Stimulated activated CD8-positive, alpha-beta memory T cell treated with anti-CD3 and anti-CD28 coated beads, Interleukin-12 subunit alpha, Interleukin-12 subunit beta, amount 100 ng/mL, for 24 hours (primary cell): ENCODE results near the gene SAFB2.

ENCODE experiments used
- DNase-seq: peaks from one replicate; pipeline ENCODE4 v3.0.0-alpha.2; 2020; ENCODE audit errors: extremely low read depth

Gene SAFB2

DNA sequence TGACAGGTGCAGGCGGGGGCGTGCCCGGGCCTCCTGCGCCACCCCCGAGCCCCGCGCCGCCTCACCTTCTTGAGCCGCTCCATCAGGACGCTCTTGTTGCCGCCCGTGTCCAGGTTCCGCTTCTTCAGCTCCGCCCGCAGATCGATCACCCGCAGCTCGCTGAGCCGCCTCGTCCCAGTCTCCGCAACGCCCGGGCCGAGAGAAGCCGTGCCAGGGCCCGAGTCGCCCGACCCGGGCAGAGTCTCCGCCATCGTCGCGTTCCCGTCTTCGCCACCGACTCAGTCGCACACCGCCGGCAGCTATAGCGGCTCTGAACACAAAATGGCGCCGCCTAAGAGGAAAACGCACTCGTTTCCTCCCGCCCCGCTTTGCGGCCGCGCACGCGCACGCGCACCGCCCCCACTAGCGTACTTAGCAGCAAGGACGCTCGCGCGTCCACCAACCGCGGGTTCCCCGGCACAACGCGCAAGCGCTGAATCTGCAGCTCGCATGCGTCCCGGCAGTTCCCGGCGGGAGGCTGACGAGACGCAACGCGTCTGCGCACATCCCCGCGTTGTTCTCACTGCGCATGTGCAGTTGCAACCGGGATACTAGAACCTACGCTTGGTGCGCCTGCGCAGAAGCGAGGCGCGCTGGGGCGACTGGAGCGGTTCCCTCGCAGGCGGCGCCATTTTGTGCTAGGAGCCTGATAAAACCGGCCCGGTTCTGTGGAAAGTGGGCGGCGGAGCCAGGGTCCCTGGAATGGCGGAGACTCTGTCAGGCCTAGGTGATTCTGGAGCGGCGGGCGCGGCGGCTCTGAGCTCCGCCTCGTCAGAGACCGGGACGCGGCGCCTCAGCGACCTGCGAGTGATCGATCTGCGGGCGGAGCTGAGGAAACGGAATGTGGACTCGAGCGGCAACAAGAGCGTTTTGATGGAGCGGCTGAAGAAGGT, at the start of gene SAFB2, which contains the start of gene SAFB:
SAFB2 (minus strand) TSS at position 312 of the 932 bp plus-strand sequence; CDS start at position 251, 61 bp downstream.
SAFB (plus strand) TSS at position 619 of the 932 bp plus-strand sequence; CDS start at position 742, 123 bp downstream.
- DNase-seq = peak; percentile 99

DNA sequence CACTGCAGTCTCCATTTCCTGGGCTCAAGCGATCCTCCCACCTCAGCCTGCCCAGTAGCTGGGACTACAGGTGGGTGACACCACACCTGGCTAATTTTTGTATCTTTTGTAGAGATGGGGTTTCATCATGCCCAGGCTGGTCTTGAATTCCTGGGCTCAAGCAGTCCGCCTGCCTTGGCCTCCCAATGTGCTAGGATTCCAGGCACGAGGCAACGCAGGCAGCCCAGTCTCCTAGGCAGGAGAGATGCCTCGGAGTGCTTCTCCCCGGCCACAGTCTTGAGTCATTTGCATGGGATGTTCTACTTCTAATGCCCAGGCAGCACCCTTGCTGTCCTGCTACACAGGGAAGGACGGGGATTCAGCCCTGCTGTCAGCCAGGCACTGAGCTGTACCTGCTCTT, 49.0 kb upstream of the SAFB2 start:
- no peak for DNase-seq

DNA sequence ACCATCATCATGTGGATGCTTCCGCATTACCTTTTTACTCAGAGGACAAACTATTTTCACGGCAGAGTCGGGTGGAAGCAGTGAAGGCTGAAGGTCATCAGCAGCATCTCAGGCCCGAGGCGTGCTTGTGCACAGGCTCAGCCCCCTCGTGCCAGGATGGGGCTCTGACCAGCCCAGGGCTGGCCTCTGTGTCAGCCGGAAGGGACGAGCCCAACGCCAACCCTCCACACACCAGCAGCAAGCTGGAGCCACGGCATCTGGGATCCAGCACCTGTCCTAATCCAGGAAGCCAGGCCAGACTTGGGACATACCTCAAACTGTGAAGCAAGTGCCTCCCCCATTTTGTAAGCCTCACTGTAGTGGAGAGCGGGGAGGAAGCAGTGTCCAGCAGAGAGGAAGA, 46.6 kb upstream of the SAFB2 start:
- no peak for DNase-seq

DNA sequence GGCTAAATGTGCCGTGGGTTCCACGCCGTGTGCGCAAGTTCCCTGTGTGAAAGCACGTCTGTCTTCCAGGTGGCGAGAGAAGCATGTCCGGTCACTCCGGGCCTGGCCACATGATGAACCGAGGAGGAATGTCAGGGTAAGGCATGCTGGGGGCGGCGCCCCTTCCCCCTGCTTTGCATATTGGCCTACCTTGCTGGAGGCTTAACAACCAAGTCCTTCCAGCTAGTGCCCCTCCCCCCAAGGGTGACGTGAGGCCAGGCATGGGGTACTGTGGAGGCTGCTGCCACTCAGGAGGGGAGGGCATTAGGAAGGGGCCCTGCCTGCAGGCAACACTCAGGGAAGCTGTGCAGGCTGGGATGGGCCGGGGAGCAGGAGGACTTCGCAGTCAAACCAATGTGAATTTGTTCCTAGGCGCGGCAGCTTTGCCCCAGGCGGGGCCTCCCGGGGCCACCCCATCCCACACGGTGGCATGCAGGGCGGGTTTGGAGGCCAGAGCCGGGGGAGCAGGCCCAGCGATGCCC, 45.2 kb upstream of the SAFB2 start:
- DNase-seq = no peak

DNA sequence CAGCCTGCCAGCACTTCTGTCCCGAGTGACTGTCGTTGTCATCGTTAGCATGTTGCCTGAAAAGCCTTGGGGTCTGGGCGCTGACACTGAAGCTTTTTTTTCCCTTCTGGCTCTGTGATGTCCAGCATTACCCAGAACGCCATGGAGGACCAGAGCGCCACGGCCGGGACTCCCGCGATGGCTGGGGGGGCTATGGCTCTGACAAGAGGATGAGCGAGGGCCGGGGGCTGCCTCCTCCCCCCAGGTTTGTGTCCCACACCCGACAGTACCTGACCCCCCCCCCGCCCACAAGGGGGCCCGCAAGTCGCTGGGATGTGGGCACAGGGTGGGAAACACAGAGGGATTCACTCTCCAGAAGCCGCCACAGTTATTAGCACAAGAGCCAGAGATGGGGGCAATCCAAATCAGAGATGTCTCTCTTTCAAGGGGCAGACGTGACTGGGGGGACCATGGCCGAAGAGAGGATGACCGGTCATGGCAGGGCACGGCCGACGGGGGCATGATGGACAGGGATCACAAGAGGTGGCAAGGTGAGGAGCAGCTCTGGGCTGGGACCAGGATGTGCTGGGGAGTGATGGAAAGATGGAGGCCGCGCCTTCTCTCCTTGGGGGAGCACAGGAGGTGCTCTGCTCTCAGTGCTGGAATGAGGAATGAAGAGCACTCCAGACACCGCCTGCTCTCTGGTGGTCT, 44.5 kb upstream of the SAFB2 start:
- DNase-seq = no peak

DNA sequence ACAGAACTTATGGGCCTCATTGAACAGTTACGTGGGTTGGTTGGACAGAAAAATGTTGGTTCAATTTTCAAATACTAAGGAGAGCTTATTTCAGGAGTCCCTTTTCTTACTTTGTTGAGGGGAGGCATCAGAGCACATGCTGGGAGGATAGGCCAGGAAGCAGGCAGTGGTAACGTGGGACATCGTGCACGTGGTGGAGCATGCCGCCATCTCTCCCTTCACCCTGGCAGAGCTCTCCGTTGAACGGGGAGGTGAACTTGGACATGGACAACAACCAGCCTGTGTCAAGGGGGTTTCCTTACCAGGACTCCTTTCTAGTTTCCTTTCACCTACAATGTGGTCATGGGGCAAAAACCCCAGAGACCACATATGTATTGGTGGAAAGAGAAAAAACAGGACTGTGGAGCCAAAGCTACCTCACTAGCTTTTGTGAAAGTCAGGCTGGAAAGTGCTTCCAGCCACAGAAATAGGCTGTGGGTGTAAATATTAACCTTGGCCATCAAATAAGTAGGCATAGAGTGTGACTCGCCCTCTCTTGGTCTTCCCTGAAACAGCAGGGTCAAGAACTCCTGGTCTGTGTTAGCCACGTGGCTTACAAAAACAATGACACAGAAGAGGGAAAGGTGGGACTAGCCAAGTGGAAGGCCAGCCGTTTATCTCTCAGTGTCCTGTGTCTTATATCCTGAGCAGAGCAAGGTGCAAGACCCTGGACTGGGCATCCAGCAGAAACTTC, 43.4 kb upstream of the SAFB2 start:
- no peak for DNase-seq

DNA sequence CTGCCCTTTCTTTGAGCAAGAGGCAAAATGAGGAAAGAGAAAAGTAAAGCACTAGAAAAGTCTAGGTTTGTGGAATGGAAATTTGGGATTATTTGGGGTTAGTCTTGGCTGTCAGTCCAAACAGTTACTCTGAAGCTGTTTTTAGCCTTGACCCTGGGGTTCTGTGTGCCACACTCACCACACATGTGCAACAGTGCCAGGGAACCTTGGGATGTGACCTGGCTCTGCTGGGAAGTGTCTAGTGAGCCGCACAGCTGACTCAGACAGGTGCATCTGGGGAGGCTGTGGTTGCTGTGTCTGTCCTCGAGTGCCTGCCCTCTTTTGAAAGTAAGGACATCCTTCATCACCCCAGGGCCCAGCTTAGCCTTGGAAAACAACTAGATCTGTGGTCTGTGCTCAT, 41.9 kb upstream of the SAFB2 start:
- no peak for DNase-seq

DNA sequence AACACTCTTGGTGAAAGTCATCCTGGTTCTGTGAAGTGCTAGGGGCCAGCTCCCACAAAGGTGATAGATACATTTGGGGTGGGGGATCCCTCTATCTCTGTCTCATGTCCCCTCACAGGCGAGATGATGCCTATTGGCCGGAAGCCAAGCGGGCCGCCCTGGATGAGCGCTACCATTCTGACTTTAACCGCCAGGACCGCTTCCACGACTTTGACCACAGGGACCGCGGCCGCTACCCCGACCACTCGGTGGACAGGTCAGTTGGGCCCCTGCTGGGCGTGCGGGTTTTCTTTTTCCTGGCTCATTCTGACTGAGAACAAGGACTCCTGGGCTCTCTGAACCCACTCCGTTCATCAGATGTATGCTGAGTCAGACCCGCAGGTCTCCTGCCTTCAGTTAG, 41.3 kb upstream of the SAFB2 start:
- no peak for DNase-seq

DNA sequence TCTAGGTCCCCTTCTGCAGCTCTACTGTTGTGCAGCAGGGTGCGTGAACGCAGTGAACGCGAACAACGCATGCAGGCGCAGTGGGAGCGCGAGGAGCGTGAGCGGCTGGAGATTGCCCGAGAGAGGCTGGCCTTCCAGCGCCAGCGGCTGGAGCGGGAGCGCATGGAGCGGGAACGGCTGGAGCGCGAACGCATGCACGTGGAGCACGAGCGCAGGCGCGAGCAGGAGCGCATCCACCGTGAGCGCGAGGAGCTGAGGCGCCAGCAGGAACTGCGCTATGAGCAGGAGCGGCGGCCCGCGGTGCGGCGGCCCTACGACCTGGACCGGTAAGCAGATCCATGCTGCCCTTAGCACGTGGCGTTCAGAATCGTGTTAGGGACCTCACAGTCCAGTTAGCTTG, 38.9 kb upstream of the SAFB2 start:
- no peak for DNase-seq

DNA sequence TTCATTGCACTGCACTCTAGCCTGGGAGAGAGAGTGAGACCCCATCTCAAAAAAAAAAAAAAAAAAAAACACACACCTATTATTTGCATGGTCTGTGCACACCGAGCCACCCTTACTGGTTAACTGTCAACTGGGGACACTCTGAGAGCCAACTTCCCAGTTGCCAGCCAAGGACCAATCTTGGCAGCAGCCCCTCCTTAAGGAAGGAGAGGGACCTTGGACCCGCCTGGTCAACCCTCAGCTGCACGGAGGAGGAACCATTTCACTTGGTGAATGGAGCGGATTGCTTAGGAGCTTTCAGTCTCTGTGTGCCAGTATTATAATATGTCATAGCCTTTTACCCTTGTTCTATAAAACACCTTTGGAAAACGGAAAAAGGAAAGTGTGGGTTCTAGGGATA, 32.8 kb upstream of the SAFB2 start:
- no peak for DNase-seq

DNA sequence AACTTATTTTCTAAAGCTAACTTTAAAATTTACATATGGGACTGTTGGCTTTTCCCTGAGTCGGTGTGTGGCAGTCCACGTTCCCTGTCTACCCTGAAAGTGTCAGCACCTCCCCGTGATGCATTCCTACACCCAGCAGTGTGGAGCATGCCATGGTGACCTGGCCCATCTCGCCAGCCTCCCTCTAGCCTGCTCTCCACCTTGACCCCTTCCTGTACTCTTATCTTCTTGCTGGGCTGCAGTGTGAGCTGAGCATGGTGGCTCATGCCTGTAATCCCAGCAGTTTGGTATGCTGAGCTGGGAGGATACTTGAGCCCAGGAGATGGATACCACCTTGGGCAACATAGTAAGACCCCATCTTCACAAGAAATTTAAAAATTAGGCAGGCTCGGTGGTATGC, 32.4 kb upstream of the SAFB2 start:
- no peak for DNase-seq

DNA sequence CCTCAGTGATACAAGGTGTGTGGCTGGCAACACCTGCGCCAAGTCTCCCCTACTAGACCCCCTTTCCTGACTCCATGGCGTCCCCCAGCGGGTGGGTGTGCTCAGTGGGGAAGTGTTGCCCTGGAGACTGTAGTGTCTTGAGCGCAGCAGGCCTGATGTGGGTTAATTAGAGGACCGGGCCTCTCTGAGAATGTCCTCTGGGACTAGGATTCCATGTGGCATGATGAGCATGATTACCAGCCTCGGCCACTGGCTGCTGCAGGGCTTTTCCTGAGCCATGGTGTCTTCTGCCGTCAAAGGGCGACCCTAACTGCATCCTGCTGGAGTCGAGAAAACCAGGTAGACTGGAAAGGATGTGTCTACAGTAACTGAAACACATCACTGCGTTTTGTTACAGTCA, 29.7 kb upstream of the SAFB2 start:
- no peak for DNase-seq

DNA sequence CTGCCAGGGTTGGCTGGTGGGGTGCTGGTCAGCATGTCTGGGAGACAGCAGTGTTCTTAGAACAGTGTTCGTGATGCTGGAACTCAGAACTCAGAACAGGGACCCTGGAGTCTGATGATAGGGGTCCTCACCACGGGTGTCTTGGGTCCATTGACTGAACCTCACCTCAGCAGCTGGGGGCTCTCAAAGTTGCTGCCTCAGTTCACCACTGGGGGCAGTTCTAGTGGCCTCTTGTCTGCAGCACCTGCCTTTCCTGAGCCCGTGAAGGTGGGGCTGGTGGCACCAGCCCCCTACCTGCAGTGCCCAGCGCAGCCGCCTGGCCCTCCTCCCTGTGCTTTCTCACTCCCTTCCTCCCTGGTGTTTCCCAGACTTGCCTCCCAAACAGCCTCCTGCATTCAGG, 28.8 kb upstream of the SAFB2 start:
- DNase-seq = no peak

DNA sequence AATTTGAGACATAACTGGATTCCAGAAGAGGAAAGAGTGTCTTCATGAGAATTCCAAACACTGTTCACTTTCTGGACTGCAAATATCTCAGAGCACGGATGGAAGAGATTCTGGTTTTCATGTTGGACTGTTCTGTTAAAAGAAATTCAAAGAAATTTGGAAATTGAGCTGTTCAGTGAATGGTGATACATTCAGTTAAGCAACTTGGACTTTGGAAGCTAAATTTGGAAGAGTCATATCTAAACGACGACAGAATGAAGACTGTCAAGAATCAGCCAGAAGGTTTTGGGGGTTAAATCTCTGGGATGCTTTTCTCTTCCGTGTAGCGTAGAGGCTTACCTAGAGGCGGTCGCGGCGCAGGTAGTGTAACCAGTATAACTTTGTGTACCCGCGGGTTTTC, 25.9 kb upstream of the SAFB2 start:
- no peak for DNase-seq

DNA sequence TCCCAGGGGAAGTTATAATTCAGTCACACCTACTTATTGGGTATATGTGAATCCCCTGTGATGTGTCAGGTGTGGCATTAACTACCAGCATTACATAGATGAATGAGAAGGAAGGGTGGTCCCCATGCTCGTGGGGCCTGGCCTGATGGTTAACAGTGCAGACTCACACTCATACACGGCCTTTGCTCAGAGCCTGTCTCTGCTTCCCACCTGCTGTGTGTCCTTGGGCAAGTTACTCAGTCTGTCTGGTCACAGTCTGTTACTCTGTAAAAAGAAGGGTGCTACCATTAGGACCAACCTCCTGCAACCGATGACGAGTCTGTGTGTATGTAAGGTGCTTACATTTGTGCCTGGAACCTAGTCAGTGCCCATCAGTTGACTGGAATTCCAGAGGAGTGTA, 24.1 kb upstream of the SAFB2 start:
- DNase-seq = no peak

DNA sequence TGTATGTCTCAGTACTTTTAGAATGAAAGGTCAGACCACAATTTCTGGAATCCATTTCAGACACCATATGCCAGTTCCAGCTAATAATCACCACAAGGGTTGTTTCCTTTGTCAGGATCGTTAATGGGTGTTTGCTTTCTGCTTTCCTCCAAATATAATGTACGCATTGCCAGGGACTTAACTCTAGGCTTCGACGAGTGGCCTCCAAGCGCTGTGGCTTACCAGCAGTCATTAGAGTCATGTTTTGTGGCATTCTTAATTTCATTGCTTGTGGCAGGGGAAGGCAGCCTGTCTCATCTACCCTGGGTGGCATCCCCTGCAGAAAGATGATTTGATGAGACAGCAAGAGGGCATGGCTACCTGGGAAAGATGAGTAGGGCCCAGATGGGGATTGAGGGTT, 22.8 kb upstream of the SAFB2 start:
- DNase-seq = no peak

DNA sequence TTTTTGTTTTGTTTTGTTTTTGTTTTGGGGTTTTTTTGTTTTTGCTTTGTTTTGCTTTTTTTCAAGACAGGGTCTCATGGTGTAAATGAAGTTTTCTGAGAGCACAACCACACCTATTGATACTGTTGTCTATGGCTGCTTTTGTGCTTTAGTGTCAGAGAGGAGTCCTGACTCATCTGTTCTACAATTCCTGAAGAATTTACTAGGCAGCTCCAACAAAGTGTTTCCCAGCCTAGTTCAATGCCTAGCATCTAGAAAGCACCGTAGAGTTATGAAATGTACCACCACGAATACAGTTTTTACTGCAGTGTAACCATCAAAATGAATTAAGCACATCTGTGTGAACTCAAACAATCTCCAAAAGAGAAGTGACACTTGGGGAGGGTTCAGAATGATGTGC, 21.5 kb upstream of the SAFB2 start:
- no peak for DNase-seq

DNA sequence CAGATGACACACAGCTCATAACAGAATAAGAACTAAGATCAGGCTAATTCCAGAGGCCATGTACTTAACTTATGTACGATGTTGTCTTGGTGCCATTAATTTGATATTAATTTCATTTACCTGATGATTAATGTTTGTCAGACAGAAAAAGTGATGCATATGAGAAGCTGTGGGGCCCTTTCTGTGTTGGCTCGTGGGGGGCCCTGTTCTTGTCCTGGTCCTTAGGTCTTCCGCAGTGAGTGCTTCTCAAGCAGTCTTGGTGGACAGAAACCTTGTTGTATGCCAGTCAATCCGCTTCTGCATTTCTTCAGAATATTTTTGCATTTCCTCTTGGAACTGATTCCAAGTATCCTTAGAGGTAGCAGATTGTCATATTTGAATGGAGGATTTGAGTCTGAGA, 20.5 kb upstream of the SAFB2 start:
- DNase-seq = no peak

DNA sequence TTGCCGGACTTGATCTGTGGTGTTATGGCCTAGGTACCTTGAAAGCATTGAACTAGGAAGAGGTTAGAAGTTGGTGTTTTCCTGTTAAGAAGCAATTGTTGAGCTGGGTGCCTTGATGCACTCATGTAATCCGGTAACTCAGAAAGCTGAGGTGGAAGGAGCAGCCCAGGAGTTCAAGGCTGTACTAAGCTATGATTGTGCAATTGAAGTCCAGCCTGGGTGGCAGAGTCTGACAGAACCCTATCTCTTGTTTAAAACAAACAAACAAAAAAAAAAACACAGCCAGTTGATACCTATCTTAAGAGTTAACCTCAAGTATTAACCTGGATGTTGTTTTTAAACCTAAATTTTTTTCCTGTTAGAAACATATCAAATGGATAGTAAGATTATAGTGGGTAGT, 19.6 kb upstream of the SAFB2 start:
- DNase-seq = no peak

DNA sequence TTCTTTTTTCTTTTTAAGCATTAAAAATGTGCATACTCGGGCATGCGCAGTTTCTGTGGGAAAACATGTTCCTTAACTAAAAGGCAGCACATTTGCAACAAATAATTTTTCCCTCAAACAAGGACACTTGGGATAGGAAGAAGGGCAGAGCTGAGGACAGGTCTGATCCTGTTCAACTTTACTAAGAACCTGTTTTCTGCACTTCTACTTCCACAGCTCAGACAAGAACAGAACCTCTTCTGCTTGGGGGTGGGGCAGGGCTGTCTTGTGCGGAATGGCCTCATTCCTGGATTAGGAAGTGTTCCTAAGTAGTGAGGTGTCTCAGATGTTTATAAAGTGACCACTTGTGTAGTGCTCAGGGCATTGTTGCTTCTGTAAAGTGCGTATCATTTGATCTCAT, 18.6 kb upstream of the SAFB2 start:
- no peak for DNase-seq

DNA sequence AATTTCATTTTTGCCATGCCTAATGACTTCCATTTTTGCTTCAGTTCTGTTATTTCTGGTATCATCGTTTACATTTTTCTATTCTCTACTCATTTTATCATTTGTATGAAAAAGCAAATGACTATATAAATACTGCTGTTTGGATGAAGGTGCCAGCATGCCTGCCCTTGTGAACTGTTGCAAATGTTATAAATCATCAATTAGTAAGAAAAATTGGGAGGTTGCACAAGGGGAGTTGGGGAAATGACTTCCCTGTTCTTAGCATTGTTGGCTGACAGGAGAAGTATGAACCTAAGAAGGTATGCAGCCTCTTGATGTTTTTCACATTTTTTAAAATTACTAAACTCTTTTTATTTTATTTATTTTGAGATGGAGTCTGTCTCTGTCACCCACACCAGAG, 15.4 kb upstream of the SAFB2 start:
- DNase-seq = no peak

DNA sequence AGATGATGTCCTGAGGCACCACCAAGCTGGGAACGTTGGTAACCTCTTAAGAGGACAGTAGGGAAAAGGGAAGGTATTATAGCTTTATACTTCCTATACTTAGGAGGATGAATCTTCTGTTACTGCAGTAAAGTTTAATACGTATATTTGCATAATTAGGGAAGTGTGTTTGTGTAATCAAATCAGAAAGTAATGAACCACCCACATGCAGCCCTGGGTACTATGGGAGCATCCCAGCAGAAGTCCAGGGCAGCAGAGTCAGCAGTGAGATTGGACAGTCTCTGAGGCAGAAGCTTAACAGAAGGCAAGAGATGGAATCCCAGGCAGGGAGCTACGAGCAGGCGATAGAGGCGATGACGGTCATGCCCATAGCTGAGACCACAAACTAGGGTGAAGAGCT, 12.9 kb upstream of the SAFB2 start:
- no peak for DNase-seq
